AG10803 (cell line): ENCODE data around the gene XPR1.
A peak's percentile ranks its signal among the peaks of the same experiment; 100 is the strongest.

Experiments
- DNase-seq: peaks from one replicate; pipeline ENCODE4 v3.0.0; 2010; ENCODE audit warnings: low read depth
- H3K4me3 ChIP-seq: 2 replicates; pipeline ENCODE4 v1.5.1; 2011; ENCODE audit warnings: mild to moderate bottlenecking, low read length, control low read depth
- CTCF ChIP-seq: conservative IDR thresholded peaks from 2 replicates; pipeline ENCODE4 v1.5.1; 2011; ENCODE audit warnings: mild to moderate bottlenecking, low read length, control low read depth, inconsistent platforms

XPR1 gene

DNA sequence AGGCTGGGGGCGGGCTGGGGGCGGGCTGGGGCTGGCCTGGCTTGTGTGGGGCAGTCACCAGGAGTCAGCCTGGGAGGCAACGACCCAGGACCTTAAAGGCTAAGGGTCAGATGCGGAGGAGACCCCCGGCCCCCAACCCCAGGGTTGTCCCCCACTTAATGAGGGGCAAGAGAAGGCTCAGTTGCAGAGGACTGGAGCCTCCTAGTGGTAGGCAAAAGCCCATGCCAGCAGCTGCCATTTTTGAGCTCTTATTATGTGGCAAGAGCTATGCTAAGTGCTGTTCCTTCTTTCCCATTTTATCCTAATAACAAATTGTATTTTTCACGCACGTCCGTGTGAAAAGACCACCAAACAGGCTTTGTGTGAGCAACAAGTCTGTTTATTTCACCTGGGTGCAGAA is 288.9 kb downstream of the XPR1 start:
- DNase-seq: no peak
- peak; percentile 32; the same call in 1 of the 2 replicates for TF ChIP-seq CTCF
- H3K4me3 ChIP-seq: no peak overlapping the region

GRCh38 chr1:180921386-180921785 is 289.6 kb downstream of the XPR1 start:
- DNase-seq: no peak
- H3K4me3 ChIP-seq: no peak overlapping the region
- TF ChIP-seq CTCF: no peak

DNA sequence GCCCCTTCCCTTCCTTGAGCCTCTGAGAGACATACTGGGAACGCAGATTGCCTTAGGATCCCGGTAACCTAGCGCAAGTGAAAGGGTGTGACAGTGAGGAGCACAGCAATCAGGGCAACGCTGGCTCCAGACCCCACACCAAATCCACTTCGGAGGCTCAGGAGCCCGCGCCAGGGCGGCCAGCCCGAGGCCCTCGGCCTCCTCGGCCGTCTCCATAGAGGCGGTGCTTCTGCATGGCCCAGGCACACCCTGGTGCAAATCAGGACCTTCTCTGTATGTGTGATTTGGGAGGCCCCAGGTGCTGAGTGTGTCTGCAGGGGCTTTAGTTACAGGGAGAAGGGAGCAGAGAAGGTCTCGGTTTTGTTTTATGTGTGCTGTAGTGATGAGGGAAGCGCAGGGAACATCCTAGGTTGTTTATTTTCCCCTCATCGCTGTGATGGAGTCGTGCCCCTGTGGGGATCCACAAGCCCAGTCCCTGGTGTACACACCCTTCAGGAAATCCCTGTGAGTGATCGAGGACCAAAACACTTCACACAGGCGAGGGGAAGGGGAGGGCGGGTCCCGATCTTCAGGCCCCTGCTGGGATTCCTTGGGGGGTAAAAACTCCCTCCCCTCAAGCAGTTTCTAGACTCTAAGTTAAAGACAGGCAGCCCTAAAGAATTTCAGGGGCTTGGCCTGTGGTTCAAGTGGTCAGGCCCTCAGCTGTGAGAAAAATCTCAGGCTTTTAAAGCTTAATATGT is 290.2 kb downstream of the XPR1 start:
- TF ChIP-seq CTCF: no peak
- DNase-seq: no peak
- H3K4me3 ChIP-seq: no peak overlapping the region

DNA sequence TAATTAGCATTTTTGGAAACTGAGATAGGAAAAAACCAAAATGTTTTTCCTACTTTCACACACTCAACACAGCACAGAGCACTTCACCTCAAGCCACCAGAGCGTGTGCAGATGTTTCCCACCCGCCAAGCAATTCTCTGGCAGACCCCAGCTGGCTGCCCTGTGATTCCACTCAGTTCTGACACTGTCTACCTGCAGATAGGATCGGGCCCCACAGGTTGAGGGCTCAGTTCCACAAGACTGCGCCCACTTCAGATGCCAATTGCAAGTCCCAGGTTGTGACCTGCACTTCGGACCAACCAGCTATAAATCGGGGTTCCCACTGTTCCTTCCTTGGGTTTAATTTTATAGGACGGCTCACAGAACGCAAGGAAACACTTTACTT is 290.8 kb downstream of the XPR1 start:
- no peak for DNase-seq
- H3K4me3 ChIP-seq: no peak overlapping the region
- no peak for TF ChIP-seq CTCF

GRCh38 chr1:180923021-180923841 is 291.4 kb downstream of the XPR1 start:
- no peak overlapping the region for H3K4me3 ChIP-seq
- TF ChIP-seq CTCF: no peak

GRCh38 chr1:180923887-180924286 is 292.1 kb downstream of the XPR1 start:
- DNase-seq: no peak
- no peak for TF ChIP-seq CTCF
- no peak overlapping the region for H3K4me3 ChIP-seq

More at GRCh38 chr1:180923021-180923841, 291.4 kb downstream of the XPR1 start:
- DNase-seq: peak; percentile 25

DNA sequence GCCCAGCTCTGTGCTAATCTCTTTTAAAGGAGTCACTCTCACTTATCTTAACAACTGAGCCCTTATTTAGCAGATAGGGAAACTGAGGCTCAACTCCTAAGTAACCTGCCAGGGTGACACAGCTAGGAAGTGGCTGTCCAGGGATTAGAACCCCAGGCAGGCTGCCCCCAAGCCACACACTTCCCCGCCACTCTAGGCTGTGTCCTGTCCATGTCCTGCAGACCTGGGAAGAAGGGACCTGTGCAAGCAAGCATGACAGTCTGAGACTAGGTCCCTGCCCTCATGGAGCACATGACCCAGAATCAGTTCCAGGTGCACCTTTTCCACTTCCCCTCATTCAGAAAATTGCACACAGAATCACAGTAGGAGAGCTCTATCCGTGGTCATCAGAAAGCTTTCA is 293.1 kb downstream of the XPR1 start:
- DNase-seq: no peak
- TF ChIP-seq CTCF: no peak

More for the DNA sequence above, 293.1 kb downstream of the XPR1 start:
- no peak overlapping the region for H3K4me3 ChIP-seq
